HG02763 (cell line): ENCODE data around the gene ZBP1.

Experiments used
- ATAC-seq: cut with Tn5 transposase; IDR thresholded peaks from one replicate; pipeline ENCODE4 v1.9.1; 2021; ENCODE audit warnings: mild to moderate bottlenecking, moderate library complexity; ENCODE audit not compliant: unreplicated experiment

The ZBP1 gene

GRCh38 chr20:57561356-57562279 is 58.6 kb downstream of the ZBP1 start:
- no peak for ATAC-seq

DNA sequence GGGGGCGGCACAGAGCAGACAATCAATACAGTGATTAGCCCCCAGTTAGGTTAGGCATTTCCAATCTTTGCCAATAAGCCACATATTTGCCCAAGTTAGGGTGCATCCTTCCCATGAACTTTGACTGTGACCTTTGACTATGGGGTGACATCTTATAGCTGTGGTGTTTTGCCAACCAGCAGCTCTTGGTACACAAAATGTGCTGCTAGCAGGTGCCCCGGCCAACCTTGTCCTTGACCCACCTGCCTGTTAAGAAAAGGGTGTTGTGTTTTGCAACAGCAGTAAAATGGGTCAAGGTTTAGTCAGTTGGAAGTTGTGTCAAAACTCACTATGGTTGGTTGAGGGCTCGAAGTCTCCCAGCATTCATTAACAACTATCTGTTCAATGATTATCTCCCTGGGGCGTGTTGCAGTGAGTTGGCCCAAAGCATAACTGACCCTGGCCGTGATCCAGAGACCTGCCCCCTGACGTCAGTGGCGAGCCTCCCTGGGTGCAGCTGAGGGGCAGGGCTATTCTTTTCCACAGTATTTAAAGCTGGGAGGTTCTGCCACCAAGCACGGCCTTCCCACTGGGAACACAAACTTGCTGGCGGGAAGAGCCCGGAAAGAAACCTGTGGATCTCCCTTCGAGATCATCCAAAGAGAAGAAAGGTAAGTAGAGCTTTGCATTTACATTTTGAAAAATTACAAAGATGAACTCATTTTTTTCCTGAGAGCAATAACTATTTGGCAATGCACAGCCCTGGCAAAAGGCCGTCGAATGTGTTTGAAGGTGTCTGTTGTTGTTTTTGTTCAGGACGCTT is 59.5 kb downstream of the ZBP1 start, which contains the start of gene PCK1:
Gene PCK1 (plus strand): TSS at position 557 of the 802 bp plus-strand sequence. CDS start 302 bp downstream, outside the sequence.
- ATAC-seq: no peak

DNA sequence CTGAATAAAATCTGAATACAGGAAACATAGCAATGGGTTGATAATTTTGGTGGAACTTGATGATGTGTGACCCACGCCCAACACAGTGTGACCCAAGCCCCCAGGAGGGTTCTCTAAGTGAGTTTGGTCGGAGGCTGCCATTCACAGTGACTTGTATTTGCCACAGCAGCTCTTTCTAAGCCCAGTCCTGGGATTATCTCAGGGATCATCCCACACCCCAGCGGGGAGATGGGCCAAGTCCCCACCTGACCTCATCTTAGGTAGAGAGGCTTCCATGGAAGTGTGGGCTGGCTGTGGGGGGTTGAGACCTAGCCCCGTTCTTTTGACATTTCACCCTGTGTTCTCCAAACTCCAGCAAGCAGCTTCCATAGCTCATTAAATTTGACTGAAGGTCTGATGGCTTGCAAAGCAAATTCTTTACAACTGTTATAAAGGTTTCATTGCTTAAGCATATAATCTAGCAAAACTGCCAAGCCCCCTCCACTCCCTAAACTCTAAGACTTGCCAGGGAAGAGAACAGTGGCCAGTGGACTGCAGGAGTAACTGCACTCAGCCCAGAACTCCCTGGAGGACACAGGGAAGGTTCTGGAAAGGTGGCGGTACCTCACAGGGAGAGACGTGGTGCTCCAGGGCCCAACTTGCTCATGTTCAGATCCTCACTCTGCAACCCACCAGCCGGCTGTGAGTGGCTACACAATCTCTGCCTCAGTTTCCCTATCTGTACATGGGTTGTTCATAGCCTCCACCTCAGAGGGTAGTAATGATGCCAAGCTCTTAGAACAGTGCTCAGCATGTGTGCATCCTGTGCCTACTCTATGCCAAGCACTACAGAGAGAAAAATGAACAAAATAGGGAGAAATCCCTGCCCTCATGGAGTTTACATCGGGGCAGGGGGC is 60.3 kb downstream of the ZBP1 start:
- no peak for ATAC-seq

DNA sequence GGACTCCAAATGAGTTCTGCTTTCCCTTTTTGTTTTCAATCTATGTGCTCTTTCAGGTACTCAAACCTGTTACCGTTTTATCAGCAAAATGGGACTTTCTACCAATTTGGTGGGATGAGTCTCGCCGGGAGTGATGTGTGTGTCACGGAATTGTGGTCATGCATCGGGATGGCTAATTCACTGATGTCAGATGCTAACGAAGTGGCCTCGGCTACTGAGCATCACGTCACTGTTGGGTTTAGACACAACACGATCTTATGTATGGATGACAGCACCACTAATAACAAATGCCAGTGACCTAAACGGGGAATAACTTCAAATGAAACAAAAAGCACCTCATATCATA is 61.0 kb downstream of the ZBP1 start:
- ATAC-seq: no peak

DNA sequence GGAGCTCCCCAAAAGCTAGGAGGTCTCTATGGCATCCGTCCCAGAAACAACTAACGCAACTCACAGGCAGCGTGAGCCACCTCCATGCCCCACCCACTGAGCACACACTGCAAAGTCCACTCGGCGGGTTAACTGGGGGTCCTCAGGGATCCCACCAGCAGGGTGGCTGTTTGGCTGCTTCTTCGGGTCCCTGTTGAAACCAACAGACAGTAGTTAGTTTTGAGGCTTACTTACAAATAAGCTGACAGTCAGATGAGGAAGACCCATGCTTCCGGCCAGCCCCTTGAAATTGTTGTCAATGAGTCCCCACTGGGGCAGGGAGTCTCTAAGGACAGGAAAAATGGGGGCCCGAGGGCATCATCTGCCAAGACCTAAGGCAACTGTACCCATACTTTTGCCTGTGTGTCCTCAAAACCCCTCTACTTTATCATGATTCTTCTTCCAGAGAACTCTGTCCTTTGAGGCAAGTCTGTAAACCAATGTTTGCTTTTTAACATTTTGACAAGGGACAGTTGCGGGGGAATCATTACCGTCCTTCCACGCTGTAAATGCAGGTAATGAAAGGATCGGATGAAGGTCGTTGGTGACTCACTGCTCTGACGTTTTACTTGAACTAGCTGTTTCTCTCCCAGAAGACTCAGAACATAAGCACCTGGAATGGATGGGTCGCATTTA is 61.5 kb downstream of the ZBP1 start:
- ATAC-seq: no peak

DNA sequence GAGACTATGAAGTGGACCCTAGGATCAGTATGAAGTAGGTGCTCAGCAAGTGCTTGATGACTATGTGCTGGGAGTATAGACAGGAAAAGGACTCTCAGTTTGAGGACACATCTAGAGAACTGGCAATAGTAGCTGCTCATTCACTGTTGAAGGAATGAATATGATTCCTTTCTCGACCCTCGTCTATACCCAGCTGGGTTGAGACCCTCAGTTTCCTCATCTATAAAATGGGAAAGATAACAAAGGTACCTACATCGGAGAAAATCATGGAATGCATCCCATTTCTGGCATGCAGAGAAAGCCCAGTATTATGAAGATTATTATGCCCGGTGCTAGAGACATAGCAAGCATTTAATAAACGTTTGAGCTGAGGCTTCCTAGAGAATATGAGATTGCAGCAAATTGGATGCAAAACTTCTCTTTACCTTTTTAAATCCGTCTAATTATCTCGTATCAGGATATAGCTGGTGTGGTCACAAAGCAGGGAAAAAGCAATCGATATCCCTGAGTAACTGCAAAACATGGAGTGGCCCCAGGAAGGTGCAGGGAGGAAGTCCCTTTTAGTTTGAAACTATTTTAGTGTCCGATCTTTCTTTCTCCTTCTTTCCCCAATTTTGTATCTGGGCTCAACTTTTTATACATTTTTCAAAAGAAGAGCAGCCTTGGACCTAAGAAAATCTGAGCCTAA is 62.2 kb downstream of the ZBP1 start:
- ATAC-seq: no peak

- ATAC-seq: no peak
These were observed 63.3 kb downstream of the ZBP1 start for GRCh38 chr20:57556980-57557274.

DNA sequence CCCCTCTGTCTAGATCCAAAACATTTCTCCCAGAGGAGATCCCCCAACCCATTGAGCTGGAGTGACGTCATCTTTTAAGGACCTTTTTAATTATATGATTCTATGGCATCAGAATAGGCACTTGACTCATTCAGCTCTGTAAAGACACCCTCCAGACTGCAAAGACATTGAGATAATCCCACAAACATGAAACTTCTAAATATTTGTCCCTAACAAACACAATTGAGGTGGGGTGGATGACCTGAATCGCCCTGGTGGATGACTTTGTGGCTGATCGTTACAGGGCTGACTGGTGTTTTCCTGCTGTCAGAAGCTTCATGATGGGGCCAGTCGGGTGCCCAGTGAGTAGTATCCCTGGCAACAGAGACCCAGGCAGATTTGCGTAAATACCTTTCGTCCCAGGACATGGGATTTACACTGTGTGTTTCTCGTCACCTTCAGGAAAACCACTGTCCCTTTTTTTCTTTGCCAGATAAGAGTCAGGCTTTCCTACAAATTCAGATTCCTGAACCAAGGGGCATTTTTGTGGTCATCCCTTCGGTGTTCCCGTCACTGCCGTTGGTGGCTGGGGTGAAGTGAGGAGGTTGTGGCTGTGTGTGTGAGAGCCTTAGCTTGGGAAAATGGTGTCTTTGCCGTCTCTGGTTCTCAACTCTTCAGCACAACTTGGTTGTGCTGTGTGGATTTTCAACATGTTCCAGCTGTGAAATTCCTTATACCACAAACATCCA is 64.6 kb downstream of the ZBP1 start:
- no peak for ATAC-seq
